ENCODE data around the gene NNMT. TPM values are rescaled to one million over a fixed set of nuclear protein-coding genes. Genes with fewer than 3 reads are reported as not detected.

Gene NNMT
- polyA plus RNA-seq, 1 of the 3 experiments (the other 2 are of a cell fraction): 84.6 TPM

GRCh38 chr11:114290503-114291235 lies 5.5 kb upstream of the NNMT start:
- H3F3A ChIP-seq (replicated peaks; ENCODE audit: insufficient read depth): peaks cover 29% of the 10 kb centered on the region
- peak overlapping the region; percentile 82 to 100 for H3K27ac ChIP-seq (ENCODE audit: low read depth in 2 of 2, low read length in 1 of 2)
- H2AFZ ChIP-seq (ENCODE audit: low read depth): peak overlapping the region; percentile 74; the same call in 1 of the 2 replicates
- H3K4me1 ChIP-seq (ENCODE audit: control insufficient read depth in 1 of 2, insufficient read depth in 2 of 2, low read depth in 1 of 2, low read length in 1 of 2): peaks cover 2 to 15% of the 10 kb centered on the region in 2 experiments; a peak in 3 of 4 replicates
- peak overlapping the region in 1 of 2 experiments; percentile 6; a peak in 1 of 4 replicates for H3K4me3 ChIP-seq (ENCODE audit: low read depth in 2 of 2, low read length in 1 of 2)
- H3K9ac ChIP-seq: peak overlapping the region; percentile 78
- 55% methylated on average over 2 of the region's 2 CpGs for WGBS (ENCODE audit: low lambda C conversion rate)
- TF ChIP-seq SMC3 (IDR thresholded peaks at IDR 0.05; ENCODE audit: low read depth, low read length): no peak
- peak; percentile 42 for TF ChIP-seq PBX3 (IDR thresholded peaks at IDR 0.05)
- peak; percentile 33 for TF ChIP-seq JUND (IDR thresholded peaks at IDR 0.05)
- H3K36me3 ChIP-seq (replicated peaks in 1 of 2; ENCODE audit: control insufficient read depth in 1 of 2, insufficient read depth in 2 of 2, low read length in 1 of 2): no peaks in the 10 kb centered on the region
- no peaks in the 10 kb centered on the region for H3K79me2 ChIP-seq (ENCODE audit: insufficient read depth)
- no peak for DNase-seq
- H3K27me3 ChIP-seq (ENCODE audit: insufficient read depth): no peaks in the 10 kb centered on the region
- POLR2A ChIA-PET: no interaction called here
- CTCF ChIA-PET: interaction anchor here (1.2 to 3.5 kb wide), 4 partner anchors 10 to 29 kb away, joined by 3 to 15 read pairs (median 6); no protein-coding TSS in a partner anchor
- no peaks in the 10 kb centered on the region for H3K9me2 ChIP-seq
- H4K20me1 ChIP-seq (ENCODE audit: insufficient read depth): no peaks in the 10 kb centered on the region
- H3K9me3 ChIP-seq: no peaks in the 10 kb centered on the region
- H3K4me2 ChIP-seq: peak overlapping the region; percentile 74

- H4K20me1 ChIP-seq (ENCODE audit: insufficient read depth): no peaks in the 10 kb centered on the region
- peaks cover 36% of the 10 kb centered on the region for H3F3A ChIP-seq (replicated peaks; ENCODE audit: insufficient read depth)
- ChIA-PET POLR2A (no interaction called here), CTCF (interaction anchor here (1.1 to 2.2 kb wide), 4 partner anchors 11 to 49 kb away, joined by 5 to 8 read pairs (median 6); no protein-coding TSS in a partner anchor)
- H3K9ac ChIP-seq: peak overlapping the region; percentile 78
- H3K9me2 ChIP-seq: no peaks in the 10 kb centered on the region
- 0 out of 4 replicates have a peak overlapping the region, but pooled peaks of 1 of the 2 experiments have one; percentile 6 for H3K4me3 ChIP-seq (ENCODE audit: low read depth in 2 of 2, low read length in 1 of 2)
- no peaks in the 10 kb centered on the region for H3K79me2 ChIP-seq (ENCODE audit: insufficient read depth)
- peak overlapping the region; percentile 74 for H3K4me2 ChIP-seq
- H3K9me3 ChIP-seq: no peaks in the 10 kb centered on the region
- no peak for TF ChIP-seq USF2 (IDR thresholded peaks at IDR 0.05; ENCODE audit: borderline replicate concordance, low read depth, low read length)
- TF ChIP-seq ZBTB33 (IDR thresholded peaks at IDR 0.05; ENCODE audit: borderline replicate concordance, low read depth): no peak
- 0 out of 2 replicates have a peak, but pooled peaks have one; percentile 19 for TF ChIP-seq TCF12 (IDR thresholded peaks at IDR 0.05)
- no peak for TF ChIP-seq FOSL2 (IDR thresholded peaks at IDR 0.05; ENCODE audit: borderline replicate concordance, low read depth)
- TF ChIP-seq FOXJ3 (CRISPR knock-in tag; IDR thresholded peaks at IDR 0.05): no peak
- no peaks in the 10 kb centered on the region for H3K36me3 ChIP-seq (replicated peaks in 1 of 2; ENCODE audit: control insufficient read depth in 1 of 2, insufficient read depth in 2 of 2, low read length in 1 of 2)
- no peaks in the 10 kb centered on the region for H3K27me3 ChIP-seq (ENCODE audit: insufficient read depth)
- no peak for DNase-seq
- 68% methylated on average over 5 of the region's 5 CpGs for WGBS (ENCODE audit: low lambda C conversion rate)
- peak overlapping the region; percentile 82 to 100; a peak in 3 of 4 replicates for H3K27ac ChIP-seq (ENCODE audit: low read depth in 2 of 2, low read length in 1 of 2)
- H3K4me1 ChIP-seq (ENCODE audit: control insufficient read depth in 1 of 2, insufficient read depth in 2 of 2, low read depth in 1 of 2, low read length in 1 of 2): peaks cover 2 to 10% of the 10 kb centered on the region in 2 experiments; a peak in 3 of 4 replicates
- H2AFZ ChIP-seq (ENCODE audit: low read depth): peak overlapping the region; percentile 74; the same call in 1 of the 2 replicates
These were observed 4.8 kb upstream of the NNMT start for GRCh38 chr11:114291381-114291780.
